ENCODE measurements around the gene GPR107.

The GPR107 gene

DNA sequence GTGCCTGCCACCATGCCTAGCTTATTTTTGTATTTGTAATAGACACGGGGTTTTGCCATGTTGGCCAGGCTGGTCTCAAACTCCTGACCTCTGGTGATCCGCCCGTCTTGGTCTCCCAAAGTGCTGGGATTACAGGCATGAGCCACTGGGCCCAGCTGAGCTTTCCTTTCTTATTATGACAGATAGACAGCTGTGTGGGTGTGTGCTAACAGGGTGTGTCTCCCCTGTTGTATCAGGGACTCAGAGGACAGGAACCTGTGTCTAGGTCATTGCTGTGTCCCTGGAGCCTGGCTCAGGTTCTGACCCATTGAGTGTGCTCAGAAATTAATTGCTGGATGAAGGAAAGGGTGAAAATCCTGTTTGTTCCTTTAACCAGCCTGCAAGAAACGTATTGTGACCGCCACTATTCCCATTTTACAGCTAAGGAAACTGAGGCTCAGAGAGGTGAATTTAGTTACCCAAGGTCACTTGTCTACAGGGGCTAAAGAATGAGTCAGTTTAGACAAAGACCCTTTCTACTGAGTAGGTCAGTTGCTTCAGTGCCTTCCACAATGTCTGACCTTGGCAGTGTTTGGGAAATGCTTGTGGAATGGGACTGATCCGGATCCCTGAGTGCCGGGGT is 135.3 kb downstream of the GPR107 start:
- no peak for DNase-seq
